Testis (tissue), 2 donors: ENCODE measurements around the gene RDM1.

Source experiments
- POLR2A ChIP-seq: fragments of 450-650 bp; IDR thresholded peaks from one replicate; pipeline ENCODE4 v1.6.1; 2017; ENCODE audit warnings: antibody characterized with exemption, mild to moderate bottlenecking, moderate library complexity
- TF ChIP-seq, protein P1 (sequence below), 3 experiments: fragments of 450-650 bp in 2 of 3; fragments of 200-600 bp in 1 of 3; sonication (generic) in 1 of 3; IDR thresholded peaks; one replicate each; pipeline ENCODE4 v1.5.1; 2016 to 2019; ENCODE audit warnings: antibody characterized with exemption in 3 of 3, mild to moderate bottlenecking in 2 of 3, moderate library complexity in 1 of 3

DNA sequence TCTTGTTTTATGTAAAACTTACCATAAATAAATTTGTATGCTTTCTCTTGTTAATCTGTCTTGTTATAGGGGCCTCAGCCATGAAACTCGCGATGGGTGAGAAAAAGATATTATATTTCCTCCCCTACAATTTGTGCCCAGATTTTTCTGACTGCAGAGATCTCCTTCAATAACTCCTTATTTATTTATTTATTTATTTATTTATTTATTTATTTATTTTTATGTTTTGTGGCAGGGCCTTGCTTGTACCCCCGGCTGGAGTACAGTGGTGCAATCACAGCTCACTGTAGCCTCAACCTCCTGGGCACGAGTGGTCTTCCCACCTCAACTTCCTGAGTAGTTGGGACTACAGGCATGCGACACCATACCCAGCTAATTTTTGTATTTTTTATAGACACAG is 27.1 kb downstream of the RDM1 start:
- TF ChIP-seq, protein P1, sequence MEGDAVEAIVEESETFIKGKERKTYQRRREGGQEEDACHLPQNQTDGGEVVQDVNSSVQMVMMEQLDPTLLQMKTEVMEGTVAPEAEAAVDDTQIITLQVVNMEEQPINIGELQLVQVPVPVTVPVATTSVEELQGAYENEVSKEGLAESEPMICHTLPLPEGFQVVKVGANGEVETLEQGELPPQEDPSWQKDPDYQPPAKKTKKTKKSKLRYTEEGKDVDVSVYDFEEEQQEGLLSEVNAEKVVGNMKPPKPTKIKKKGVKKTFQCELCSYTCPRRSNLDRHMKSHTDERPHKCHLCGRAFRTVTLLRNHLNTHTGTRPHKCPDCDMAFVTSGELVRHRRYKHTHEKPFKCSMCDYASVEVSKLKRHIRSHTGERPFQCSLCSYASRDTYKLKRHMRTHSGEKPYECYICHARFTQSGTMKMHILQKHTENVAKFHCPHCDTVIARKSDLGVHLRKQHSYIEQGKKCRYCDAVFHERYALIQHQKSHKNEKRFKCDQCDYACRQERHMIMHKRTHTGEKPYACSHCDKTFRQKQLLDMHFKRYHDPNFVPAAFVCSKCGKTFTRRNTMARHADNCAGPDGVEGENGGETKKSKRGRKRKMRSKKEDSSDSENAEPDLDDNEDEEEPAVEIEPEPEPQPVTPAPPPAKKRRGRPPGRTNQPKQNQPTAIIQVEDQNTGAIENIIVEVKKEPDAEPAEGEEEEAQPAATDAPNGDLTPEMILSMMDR (IDR thresholded peaks at IDR 0.05) = no peak
- TF ChIP-seq POLR2A = no peak
